ENCODE measurements around the gene CDC14B. TPM values are rescaled to one million over a fixed set of nuclear protein-coding genes. Genes with fewer than 3 reads are reported as not detected.

CDC14B gene
- polyA plus RNA-seq, 1 donor from 2014 or later: 7.0 TPM

- H3K27me3 ChIP-seq (ENCODE audit: insufficient read depth, low read depth, low read length): no peaks in the 10 kb centered on the region
- H3K9me2 ChIP-seq (ENCODE audit: insufficient read depth, low read length): no peaks in the 10 kb centered on the region
- H3F3A ChIP-seq (ENCODE audit: insufficient read depth, low read length, poor library complexity, severe bottlenecking): no peaks in the 10 kb centered on the region
- H3K9me3 ChIP-seq (ENCODE audit: low read length): no peaks in the 10 kb centered on the region
- no peaks in the 10 kb centered on the region for H3K36me3 ChIP-seq (ENCODE audit: insufficient read depth, low read length)
- H3K27ac ChIP-seq (ENCODE audit: low read length): no peak overlapping the region
- no peak overlapping the region for H3K4me2 ChIP-seq (ENCODE audit: low read length)
- H4K20me1 ChIP-seq (ENCODE audit: insufficient read depth): no peaks in the 10 kb centered on the region
- no peak overlapping the region for H2AFZ ChIP-seq (ENCODE audit: low read depth, low read length)
- H3K79me2 ChIP-seq (replicated peaks; ENCODE audit: insufficient read depth, low read length): no peaks in the 10 kb centered on the region
- no peak overlapping the region for H3K9ac ChIP-seq (ENCODE audit: low read length)
- TF ChIP-seq SMC3 (conservative IDR thresholded peaks at IDR 0.05; ENCODE audit: poor library complexity) (no peak), POLR2AphosphoS5 (IDR thresholded peaks at IDR 0.05) (no peak)
- no peak overlapping the region for H3K4me3 ChIP-seq (ENCODE audit: low read length)
Measured at GRCh38 chr9:96556701-96557461, 62.8 kb downstream of the CDC14B start.

GRCh38 chr9:96555567-96556386, 63.9 kb downstream of the CDC14B start:
- Histone ChIP-seq H3K79me2 (replicated peaks; ENCODE audit: insufficient read depth, low read length) (no peaks in the 10 kb centered on the region), H3K4me2 (ENCODE audit: low read length) (peak overlapping the region; percentile 28), H3K9ac (ENCODE audit: low read length) (no peak overlapping the region), H4K20me1 (ENCODE audit: insufficient read depth) (no peaks in the 10 kb centered on the region), H3F3A (ENCODE audit: insufficient read depth, low read length, poor library complexity, severe bottlenecking) (no peaks in the 10 kb centered on the region), H2AFZ (ENCODE audit: low read depth, low read length) (no peak overlapping the region), H3K9me3 (ENCODE audit: low read length) (no peaks in the 10 kb centered on the region), H3K4me3 (ENCODE audit: low read length) (no peak overlapping the region), H3K36me3 (ENCODE audit: insufficient read depth, low read length) (no peaks in the 10 kb centered on the region), H3K9me2 (ENCODE audit: insufficient read depth, low read length) (no peaks in the 10 kb centered on the region), H3K27ac (ENCODE audit: low read length) (no peak overlapping the region), H3K27me3 (ENCODE audit: insufficient read depth, low read depth, low read length) (no peaks in the 10 kb centered on the region)
- TF ChIP-seq CTCF (IDR thresholded peaks at IDR 0.05; ENCODE audit: poor library complexity, severe bottlenecking) (no peak), MXI1 (conservative IDR thresholded peaks at IDR 0.05; ENCODE audit: poor library complexity, severe bottlenecking) (peak; percentile 33), EP300 (conservative IDR thresholded peaks at IDR 0.05; ENCODE audit: poor library complexity, severe bottlenecking) (peak; percentile 93), POLR2AphosphoS5 (IDR thresholded peaks at IDR 0.05) (peak; percentile 97), REST (IDR thresholded peaks at IDR 0.05; ENCODE audit: borderline replicate concordance) (peak; percentile 86)

All from neural cell (in vitro differentiated cells).